Activated CD8-positive, alpha-beta T cell treated with anti-CD3 and anti-CD28 coated beads, Interleukin-2, amount 10 ng/mL, durations not matched to agents 7 days and 5 days (primary cell): ENCODE data around the gene NKD2. TPM values are rescaled to one million over a fixed set of nuclear protein-coding genes. Genes with fewer than 3 reads are reported as not detected.

Experiments used
- ATAC-seq: fragments of 150-1000 bp; cut with Tn5 transposase; one replicate; pipeline ENCODE4 v1.10.0; 2021; ENCODE audit warnings: moderate library complexity
- CTCF ChIA-PET: fragments of 350-600 bp; sonication (Branson Sonifier 250); formaldehyde crosslinking; loops from one replicate; lab custom pipeline; 2021; ENCODE audit warnings: antibody characterized with exemption; lab: Charles Lee
- POLR2A ChIA-PET: fragments of 350-600 bp; sonication (Branson Sonifier 250); formaldehyde crosslinking; loops from one replicate; lab custom pipeline; 2021; ENCODE audit warnings: antibody characterized with exemption; lab: Charles Lee
- DNase-seq: peaks from one replicate; pipeline ENCODE4 v3.0.0-alpha.2; 2020
- H3K27ac Mint-ChIP-seq: one replicate; pipeline ENCODE4 v1.8.0; 2021; ENCODE audit warnings: mild to moderate bottlenecking, mixed read lengths
- H3K27me3 Mint-ChIP-seq: one replicate; pipeline ENCODE4 v1.8.0; 2021; ENCODE audit warnings: low read depth, mixed read lengths
- H3K36me3 Mint-ChIP-seq: one replicate; pipeline ENCODE4 v1.8.0; 2021; ENCODE audit warnings: low read depth, mixed read lengths
- H3K4me1 Mint-ChIP-seq: one replicate; pipeline ENCODE4 v1.8.0; 2021; ENCODE audit warnings: low read depth, mixed read lengths
- H3K4me3 Mint-ChIP-seq: one replicate; pipeline ENCODE4 v1.8.0; 2021; ENCODE audit warnings: mild to moderate bottlenecking, mixed read lengths
- H3K9me3 Mint-ChIP-seq: one replicate; pipeline ENCODE4 v1.8.0; 2022; ENCODE audit warnings: mixed read lengths; ENCODE audit not compliant: insufficient read depth
- total RNA-seq, 2 experiments: library from RNA; stranded (reverse); gene quantifications; one replicate each; pipeline ENCODE4 v1.2.3, GENCODE V29; 2021

NKD2 gene
- total RNA-seq, 2 experiments from 2014 or later = 1.3 to 3.2 TPM

- ATAC-seq (no peak), DNase-seq (no peak)
- Mint-ChIP-seq H3K4me1 (no peaks in the 10 kb centered on the region), H3K36me3 (peaks cover 15% of the 10 kb centered on the region), H3K27me3 (no peaks in the 10 kb centered on the region), H3K4me3 (no peak overlapping the region), H3K9me3 (no peaks in the 10 kb centered on the region), H3K27ac (no peak overlapping the region)
- ChIA-PET CTCF (no interaction called here), POLR2A (no interaction called here)
Measured at GRCh38 chr5:1066676-1067075, 58.1 kb downstream of the NKD2 start.

- ChIA-PET CTCF (interaction anchor here (0.8 kb wide), 1 partner anchor 73 kb away, joined by 3 read pairs; no protein-coding TSS in a partner anchor), POLR2A (no interaction called here)
- H3K36me3 Mint-ChIP-seq = peaks cover 12% of the 10 kb centered on the region
- no peak for DNase-seq
- H3K27ac Mint-ChIP-seq = no peak overlapping the region
- H3K27me3 Mint-ChIP-seq = no peaks in the 10 kb centered on the region
- no peaks in the 10 kb centered on the region for H3K4me1 Mint-ChIP-seq
- H3K9me3 Mint-ChIP-seq = no peaks in the 10 kb centered on the region
- no peak for ATAC-seq
- no peak overlapping the region for H3K4me3 Mint-ChIP-seq
Measured at GRCh38 chr5:1067141-1068121, 58.8 kb downstream of the NKD2 start.

GRCh38 chr5:1068204-1068894 lies 59.7 kb downstream of the NKD2 start:
- Mint-ChIP-seq H3K9me3 (no peaks in the 10 kb centered on the region), H3K27me3 (no peaks in the 10 kb centered on the region), H3K4me3 (no peak overlapping the region), H3K36me3 (peaks cover 12% of the 10 kb centered on the region), H3K4me1 (no peaks in the 10 kb centered on the region), H3K27ac (no peak overlapping the region)
- no peak for ATAC-seq
- ChIA-PET CTCF (interaction anchor here (0.8 kb wide), 1 partner anchor 72 kb away, joined by 3 read pairs; no protein-coding TSS in a partner anchor), POLR2A (no interaction called here)
- no peak for DNase-seq

- H3K27ac Mint-ChIP-seq = no peak overlapping the region
- H3K4me1 Mint-ChIP-seq = no peaks in the 10 kb centered on the region
- no peak for DNase-seq
- ChIA-PET CTCF (no interaction called here), POLR2A (no interaction called here)
- peaks cover 16% of the 10 kb centered on the region for H3K36me3 Mint-ChIP-seq
- H3K27me3 Mint-ChIP-seq = no peaks in the 10 kb centered on the region
- no peak overlapping the region for H3K4me3 Mint-ChIP-seq
- no peaks in the 10 kb centered on the region for H3K9me3 Mint-ChIP-seq
- no peak for ATAC-seq
Measured at GRCh38 chr5:1068895-1069719, 60.5 kb downstream of the NKD2 start.

- no peak overlapping the region for H3K27ac Mint-ChIP-seq
- no peaks in the 10 kb centered on the region for H3K4me1 Mint-ChIP-seq
- ChIA-PET POLR2A (no interaction called here), CTCF (no interaction called here)
- H3K27me3 Mint-ChIP-seq = no peaks in the 10 kb centered on the region
- H3K9me3 Mint-ChIP-seq = no peaks in the 10 kb centered on the region
- peaks cover 13% of the 10 kb centered on the region for H3K36me3 Mint-ChIP-seq
- DNase-seq (no peak), ATAC-seq (no peak)
- H3K4me3 Mint-ChIP-seq = no peak overlapping the region
Measured at GRCh38 chr5:1069720-1070088, 61.1 kb downstream of the NKD2 start.

- no peaks in the 10 kb centered on the region for H3K9me3 Mint-ChIP-seq
- H3K27me3 Mint-ChIP-seq = no peaks in the 10 kb centered on the region
- no peaks in the 10 kb centered on the region for H3K4me1 Mint-ChIP-seq
- ATAC-seq (no peak), DNase-seq (no peak)
- CTCF ChIA-PET = no interaction called here
- POLR2A ChIA-PET = no interaction called here
- peak overlapping the region; percentile 80 for H3K27ac Mint-ChIP-seq
- H3K36me3 Mint-ChIP-seq = peaks cover 16% of the 10 kb centered on the region
- no peak overlapping the region for H3K4me3 Mint-ChIP-seq
Measured at GRCh38 chr5:1073239-1074102, 64.9 kb downstream of the NKD2 start.

- H3K27me3 Mint-ChIP-seq = no peaks in the 10 kb centered on the region
- CTCF ChIA-PET = no interaction called here
- POLR2A ChIA-PET = no interaction called here
Measured at GRCh38 chr5:1074226-1074625, 65.6 kb downstream of the NKD2 start.

GRCh38 chr5:1074816-1075554 lies 66.4 kb downstream of the NKD2 start:
- H3K9me3 Mint-ChIP-seq = no peaks in the 10 kb centered on the region
- H3K27ac Mint-ChIP-seq = no peak overlapping the region
- H3K4me3 Mint-ChIP-seq = no peak overlapping the region
- no peaks in the 10 kb centered on the region for H3K4me1 Mint-ChIP-seq
- ChIA-PET POLR2A (no interaction called here), CTCF (no interaction called here)
- DNase-seq (no peak), ATAC-seq (no peak)
- no peaks in the 10 kb centered on the region for H3K27me3 Mint-ChIP-seq
- peaks cover 22% of the 10 kb centered on the region for H3K36me3 Mint-ChIP-seq

More at GRCh38 chr5:1074226-1074625, 65.6 kb downstream of the NKD2 start:
- no peak overlapping the region for H3K27ac Mint-ChIP-seq
- DNase-seq (no peak), ATAC-seq (no peak)
- no peak overlapping the region for H3K4me3 Mint-ChIP-seq
- H3K4me1 Mint-ChIP-seq = no peaks in the 10 kb centered on the region
- H3K36me3 Mint-ChIP-seq = peaks cover 20% of the 10 kb centered on the region
- no peaks in the 10 kb centered on the region for H3K9me3 Mint-ChIP-seq

GRCh38 chr5:1075555-1075881 lies 66.9 kb downstream of the NKD2 start:
- H3K36me3 Mint-ChIP-seq = peaks cover 22% of the 10 kb centered on the region
- no peak overlapping the region for H3K4me3 Mint-ChIP-seq
- H3K27ac Mint-ChIP-seq = no peak overlapping the region
- H3K27me3 Mint-ChIP-seq = no peaks in the 10 kb centered on the region
- no peak for DNase-seq
- H3K4me1 Mint-ChIP-seq = no peaks in the 10 kb centered on the region
- POLR2A ChIA-PET = no interaction called here
- no peaks in the 10 kb centered on the region for H3K9me3 Mint-ChIP-seq
- ATAC-seq = no peak
- CTCF ChIA-PET = no interaction called here

GRCh38 chr5:1075931-1076330 lies 67.3 kb downstream of the NKD2 start:
- ChIA-PET CTCF (no interaction called here), POLR2A (no interaction called here)
- Mint-ChIP-seq H3K36me3 (peaks cover 25% of the 10 kb centered on the region), H3K27me3 (no peaks in the 10 kb centered on the region), H3K4me3 (no peak overlapping the region), H3K9me3 (no peaks in the 10 kb centered on the region), H3K4me1 (no peaks in the 10 kb centered on the region), H3K27ac (no peak overlapping the region)
- DNase-seq (no peak), ATAC-seq (no peak)
